ENCODE results near the gene CARD11. TPM values are rescaled to one million over a fixed set of nuclear protein-coding genes. Genes with fewer than 3 reads are reported as not detected.

The CARD11 gene
- total and polyA plus RNA-seq, 3 donors from 2014 or later, result 2.9 to 3.9 (median 3.2) TPM

DNA sequence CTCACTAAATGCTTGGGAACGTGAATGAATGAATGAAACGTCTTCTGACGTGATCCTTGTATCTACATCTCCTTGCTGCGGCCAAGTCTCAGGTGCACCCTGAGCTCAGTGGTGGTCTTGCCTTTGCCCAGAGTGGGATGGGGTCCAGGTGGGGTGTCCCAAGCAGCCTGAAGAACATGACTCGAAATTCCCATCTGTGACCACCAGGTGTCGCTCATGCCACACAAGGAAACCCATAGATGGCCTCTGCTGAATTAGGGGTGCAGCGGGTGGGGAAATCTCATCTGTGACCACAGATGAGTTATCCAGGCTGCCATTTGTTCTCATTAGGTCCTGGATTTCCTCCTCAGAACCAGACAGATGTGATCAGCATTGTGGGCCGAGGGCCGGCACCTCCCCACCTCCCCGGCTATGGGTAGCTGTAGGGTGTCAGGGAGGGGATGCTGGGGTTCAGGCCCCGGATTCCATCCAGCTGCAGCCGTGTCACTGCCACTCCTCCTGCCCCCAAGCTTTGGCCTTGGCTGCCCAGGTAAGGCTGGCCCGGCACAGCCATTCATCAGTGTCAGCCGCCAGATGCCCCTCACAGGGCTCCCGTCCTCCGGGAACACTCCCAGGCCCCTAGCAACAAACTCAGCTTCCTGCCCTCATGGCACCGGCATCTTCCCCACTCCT is 178.5 kb downstream of the CARD11 start:
- peak; percentile 83 for DNase-seq
- no peak overlapping the region for H3K27ac ChIP-seq
- WGBS, 2 donors, result 56 to 71% methylated on average over 13 to 17 of the region's 17 CpGs

DNA sequence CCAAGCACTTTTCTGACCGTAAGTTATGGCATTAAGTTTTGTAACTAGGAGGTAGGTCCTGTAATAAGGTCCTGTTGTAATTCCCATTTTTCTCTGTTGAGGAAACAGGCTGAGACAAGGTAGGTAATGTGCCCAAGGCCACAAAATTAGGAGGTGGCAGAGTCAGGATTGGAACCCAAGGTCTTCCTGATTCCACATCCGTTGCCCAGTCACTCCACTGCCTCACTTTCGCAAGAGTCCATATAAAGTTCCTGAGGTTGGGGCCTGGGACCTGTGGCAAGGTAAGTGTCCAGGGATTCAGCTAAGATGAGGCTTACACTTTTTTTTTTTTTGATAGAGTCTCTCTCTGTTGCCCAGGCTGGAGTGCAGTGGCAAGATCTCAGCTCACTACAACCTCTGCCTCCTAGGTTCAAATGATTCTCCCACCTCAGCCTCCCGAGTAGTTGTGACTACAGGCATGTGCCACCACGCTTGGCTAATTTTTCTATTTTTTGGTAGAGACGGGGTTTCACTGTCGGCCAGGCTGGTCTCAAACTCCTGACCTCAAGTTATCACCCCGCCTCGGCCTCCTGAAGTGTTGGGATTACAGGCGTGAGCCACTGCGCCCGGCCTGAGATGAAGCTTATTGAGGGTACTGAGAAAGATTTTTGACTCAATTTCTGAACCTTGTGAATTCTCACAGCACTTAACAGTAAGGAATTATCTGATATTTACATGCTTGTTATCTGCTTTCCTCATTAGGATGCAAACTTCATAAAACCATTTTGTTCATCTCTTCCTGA is 179.3 kb downstream of the CARD11 start:
- 85 to 87% methylated on average over 12 of the region's 12 CpGs for WGBS, 2 donors
- Histone ChIP-seq H3K4me1 (peaks cover 23% of the 10 kb centered on the region), H3K27ac (peak overlapping the region; percentile 89 to 94), H3K9me3 (no peaks in the 10 kb centered on the region), H3K36me3 (ENCODE audit: low read depth, missing control alignments) (no peaks in the 10 kb centered on the region), H3K27me3 (no peaks in the 10 kb centered on the region), H3K4me3 (no peak overlapping the region)
- no peak for DNase-seq
- intact Hi-C loops (cut with DNase I; ENCODE audit: low total_unique reads), result loop anchor here (5.0 kb wide), 1 partner anchor 57 kb away; no protein-coding TSS in a partner anchor
- no peak for TF ChIP-seq CTCF (IDR thresholded peaks at IDR 0.05)
- no peak for TF ChIP-seq POLR2A (IDR thresholded peaks at IDR 0.05)

More for the DNA sequence above, 178.5 kb downstream of the CARD11 start:
- Histone ChIP-seq H3K4me1 (peaks cover 23% of the 10 kb centered on the region), H3K9me3 (no peaks in the 10 kb centered on the region), H3K27me3 (no peaks in the 10 kb centered on the region), H3K36me3 (ENCODE audit: low read depth, missing control alignments) (no peaks in the 10 kb centered on the region), H3K4me3 (no peak overlapping the region)
- TF ChIP-seq POLR2A (IDR thresholded peaks at IDR 0.05) (no peak), CTCF (IDR thresholded peaks at IDR 0.05) (peak; percentile 85 to 94 (median 89))
- intact Hi-C loops (cut with DNase I; ENCODE audit: low total_unique reads), result loop anchor here (5.0 kb wide), 1 partner anchor 58 kb away; no protein-coding TSS in a partner anchor

- H3K36me3 ChIP-seq (ENCODE audit: low read depth, missing control alignments), result no peaks in the 10 kb centered on the region
- 9 to 12% methylated on average over 12 to 18 of the region's 18 CpGs for WGBS, 2 donors
- H3K4me1 ChIP-seq, result peaks cover 23% of the 10 kb centered on the region
- no peaks in the 10 kb centered on the region for H3K9me3 ChIP-seq
- DNase-seq, result peak; percentile 80
- no peaks in the 10 kb centered on the region for H3K27me3 ChIP-seq
- intact Hi-C loops (cut with DNase I; ENCODE audit: low total_unique reads), result loop anchor here (5.0 kb wide), 1 partner anchor 56 kb away; no protein-coding TSS in a partner anchor
- no peak overlapping the region for H3K4me3 ChIP-seq
- TF ChIP-seq CTCF (IDR thresholded peaks at IDR 0.05) (no peak), POLR2A (IDR thresholded peaks at IDR 0.05) (no peak)
- H3K27ac ChIP-seq, result peak overlapping the region; percentile 89 to 94
Observed at GRCh38 chr7:2863461-2864066, 180.1 kb downstream of the CARD11 start.

GRCh38 chr7:2862831-2863361 is 180.8 kb downstream of the CARD11 start:
- Histone ChIP-seq H3K9me3 (no peaks in the 10 kb centered on the region), H3K27me3 (no peaks in the 10 kb centered on the region), H3K4me1 (peaks cover 23% of the 10 kb centered on the region), H3K27ac (peak overlapping the region; percentile 89 to 94), H3K4me3 (no peak overlapping the region), H3K36me3 (ENCODE audit: low read depth, missing control alignments) (no peaks in the 10 kb centered on the region)
- intact Hi-C loops (cut with DNase I; ENCODE audit: low total_unique reads), result loop anchor here (5.0 kb wide), 1 partner anchor 56 kb away; no protein-coding TSS in a partner anchor
- TF ChIP-seq CTCF (IDR thresholded peaks at IDR 0.05) (no peak), POLR2A (IDR thresholded peaks at IDR 0.05) (no peak)
- DNase-seq, result no peak
- 66 to 72% methylated on average over 21 to 22 of the region's 22 CpGs for WGBS, 2 donors

Data from testis (tissue), 3 donors.